Tracheal epithelial cell (primary cell): ENCODE results near the gene CEP78. TPM values are rescaled to one million over a fixed set of nuclear protein-coding genes. Genes with fewer than 3 reads are reported as not detected.

Source experiments
- total RNA-seq: library from RNA; depleted of rRNA; stranded (reverse); fragments of >200 nt; gene quantifications from 2 replicates; pipeline ENCODE4 v1.2.1, GENCODE V29; 2014

Gene CEP78, protein sequence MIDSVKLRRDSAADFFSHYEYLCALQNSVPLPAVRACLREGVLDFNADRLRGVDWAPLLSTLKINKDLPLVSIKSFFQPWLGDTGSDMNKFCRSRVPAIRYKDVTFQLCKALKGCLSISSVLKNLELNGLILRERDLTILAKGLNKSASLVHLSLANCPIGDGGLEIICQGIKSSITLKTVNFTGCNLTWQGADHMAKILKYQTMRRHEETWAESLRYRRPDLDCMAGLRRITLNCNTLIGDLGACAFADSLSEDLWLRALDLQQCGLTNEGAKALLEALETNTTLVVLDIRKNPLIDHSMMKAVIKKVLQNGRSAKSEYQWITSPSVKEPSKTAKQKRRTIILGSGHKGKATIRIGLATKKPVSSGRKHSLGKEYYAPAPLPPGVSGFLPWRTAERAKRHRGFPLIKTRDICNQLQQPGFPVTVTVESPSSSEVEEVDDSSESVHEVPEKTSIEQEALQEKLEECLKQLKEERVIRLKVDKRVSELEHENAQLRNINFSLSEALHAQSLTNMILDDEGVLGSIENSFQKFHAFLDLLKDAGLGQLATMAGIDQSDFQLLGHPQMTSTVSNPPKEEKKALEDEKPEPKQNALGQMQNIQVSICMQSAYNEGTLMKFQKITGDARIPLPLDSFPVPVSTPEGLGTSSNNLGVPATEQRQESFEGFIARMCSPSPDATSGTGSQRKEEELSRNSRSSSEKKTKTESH
- total RNA-seq: 11.9 and 18.1 TPM in 2 replicates

DNA sequence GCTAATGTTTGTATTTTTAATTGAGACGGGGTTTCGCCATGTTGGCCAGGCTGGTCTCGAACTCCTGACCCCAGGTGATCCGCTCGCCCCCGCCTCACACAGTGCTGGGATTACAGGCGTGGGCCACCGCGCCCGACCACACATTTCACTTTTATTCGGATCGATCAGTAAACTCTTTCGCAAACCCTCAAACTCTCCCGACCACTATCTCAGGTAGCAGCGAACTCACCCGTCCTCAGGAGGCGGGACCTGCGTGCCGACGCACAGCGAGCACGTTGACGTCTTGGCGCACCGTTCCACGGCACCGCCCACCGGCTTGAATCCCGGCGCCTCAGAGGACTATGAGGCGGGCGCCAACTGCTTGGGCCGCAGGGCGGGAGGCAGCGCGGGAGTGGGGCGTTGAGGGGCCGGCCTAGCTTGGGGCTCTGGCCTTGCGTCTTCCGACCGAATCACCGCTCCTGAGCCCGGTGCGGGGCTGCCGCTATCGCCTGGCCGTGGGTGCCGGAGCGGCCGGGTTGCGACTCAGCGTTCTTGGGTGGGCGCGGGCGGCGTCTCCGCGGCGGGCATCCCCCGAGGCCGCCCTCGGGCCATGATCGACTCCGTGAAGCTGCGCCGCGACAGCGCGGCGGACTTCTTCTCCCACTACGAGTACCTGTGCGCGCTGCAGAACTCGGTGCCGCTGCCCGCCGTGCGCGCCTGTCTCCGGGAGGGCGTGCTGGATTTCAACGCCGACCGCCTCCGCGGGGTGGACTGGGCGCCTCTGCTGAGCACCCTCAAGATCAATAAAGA is at the start of gene CEP78:
CEP78 (plus strand) TSS at position 314 of the 789 bp plus-strand sequence; CDS start at position 590, 276 bp downstream.

DNA sequence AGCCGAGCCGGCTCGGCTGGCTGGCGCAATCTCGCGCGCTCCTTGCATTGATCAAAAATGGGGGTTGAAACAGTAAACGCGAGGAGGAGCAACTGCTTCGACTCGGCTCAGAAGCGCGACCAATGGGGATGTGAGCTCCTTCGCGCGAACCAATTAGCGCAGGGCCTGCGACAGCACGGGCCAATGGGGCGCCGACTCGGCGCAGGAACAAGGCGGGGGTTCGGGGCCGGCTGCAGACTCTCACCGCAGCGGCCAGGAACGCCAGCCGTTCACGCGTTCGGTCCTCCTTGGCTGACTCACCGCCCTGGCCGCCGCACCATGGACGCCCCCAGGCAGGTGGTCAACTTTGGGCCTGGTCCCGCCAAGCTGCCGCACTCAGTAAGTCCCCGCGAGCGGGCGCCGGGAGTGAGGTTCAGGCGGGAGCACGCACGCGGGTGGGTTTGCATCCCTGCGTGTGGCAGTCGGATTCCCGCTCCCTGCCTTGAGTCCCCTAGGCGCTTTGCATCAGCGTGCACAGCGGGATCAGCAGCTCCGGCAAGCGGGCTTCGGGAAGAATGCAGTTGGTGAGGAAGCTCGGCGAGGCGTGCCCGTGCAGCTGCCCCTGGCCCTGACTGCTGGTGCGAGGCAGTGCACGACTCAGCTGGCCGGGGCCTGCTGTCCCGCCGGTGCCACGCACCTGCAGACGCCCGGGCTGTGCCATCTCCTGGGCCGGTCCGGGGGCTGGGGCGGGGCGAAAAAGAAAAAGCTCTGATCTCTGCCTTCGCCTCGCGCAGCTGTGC is 61.2 kb downstream of the CEP78 start, which contains the start of gene PSAT1:
PSAT1 (plus strand) TSS at position 233 of the 779 bp plus-strand sequence; CDS start at position 319, 86 bp downstream.

Other genes starting within 250 kb of the CEP78 start
- 23.9 and 27.9 TPM in 2 replicates for gene GNAQ, start 204.3 kb upstream of the CEP78 start, total RNA-seq
- gene PSAT1, start 61.0 kb downstream of the CEP78 start, total RNA-seq: 108 and 209 TPM in 2 replicates